CD4-positive, alpha-beta memory T cell (primary cell): ENCODE measurements around the gene CEP170. TPM values are rescaled to one million over a fixed set of nuclear protein-coding genes. Genes with fewer than 3 reads are reported as not detected.
A peak's percentile ranks its signal among the peaks of the same experiment; 100 is the strongest.
"Not testable (repeated sequence)": the region's sequence is repeated elsewhere in the genome, so short reads cannot be mapped to it uniquely, and the experiment has no call there.

Experiments
- CTCF ChIA-PET: fragments of 350-600 bp; sonication (Branson Sonifier 250); formaldehyde crosslinking; loops from one replicate; lab custom pipeline; 2021; ENCODE audit warnings: inconsistent platforms; ENCODE audit not compliant: partially characterized antibody; lab: Charles Lee
- POLR2A ChIA-PET: fragments of 350-600 bp; sonication (Branson Sonifier 250); formaldehyde crosslinking; loops from one replicate; lab custom pipeline; 2021; ENCODE audit not compliant: partially characterized antibody; lab: Charles Lee
- DNase-seq, 5 donors: peaks; one replicate each; pipeline versions ENCODE4 v3.0.0 to v3.0.0-alpha.2; 2020 to 2022; ENCODE audit warnings: mixed read lengths in 1 of 5
- H3K27ac ChIP-seq: one replicate; pipeline ENCODE4 v1.7.0; 2013; ENCODE audit warnings: low read depth, low read length
- H3K27me3 ChIP-seq: 2 replicates; pipeline ENCODE4 v1.7.0; 2013; ENCODE audit warnings: mild to moderate bottlenecking, low read length, moderate library complexity; ENCODE audit not compliant: insufficient read depth
- H3K36me3 ChIP-seq: 2 replicates; pipeline ENCODE4 v1.7.0; 2013; ENCODE audit warnings: mild to moderate bottlenecking, low read length, moderate library complexity; ENCODE audit not compliant: insufficient read depth
- H3K4me1 ChIP-seq: 2 replicates; pipeline ENCODE4 v1.7.0; 2013; ENCODE audit warnings: mild to moderate bottlenecking, low read length, moderate library complexity; ENCODE audit not compliant: insufficient read depth
- H3K4me3 ChIP-seq, 2 donors: one replicate each; pipeline ENCODE4 v1.7.0; 2013; ENCODE audit warnings: low read length in 2 of 2, mild to moderate bottlenecking in 1 of 2
- H3K9me3 ChIP-seq, 2 donors: one replicate each; pipeline ENCODE4 v1.7.0; 2013; ENCODE audit warnings: low read length in 2 of 2, control low read depth in 1 of 2; ENCODE audit not compliant: control insufficient read depth in 1 of 2
- H3K27ac Mint-ChIP-seq, 7 donors: one replicate each; pipeline ENCODE4 v1.8.0; 2020 to 2021; ENCODE audit warnings: mixed read lengths in 7 of 7, mild to moderate bottlenecking in 6 of 7, inconsistent platforms in 3 of 7, moderate library complexity in 3 of 7
- H3K27me3 Mint-ChIP-seq, 2 donors: one replicate each; pipeline ENCODE4 v1.8.0; 2020 to 2021; ENCODE audit warnings: mixed read lengths in 2 of 2
- H3K36me3 Mint-ChIP-seq, 2 donors: one replicate each; pipeline ENCODE4 v1.8.0; 2020 to 2021; ENCODE audit warnings: mixed read lengths in 2 of 2, inconsistent platforms in 1 of 2, mild to moderate bottlenecking in 1 of 2
- H3K4me1 Mint-ChIP-seq, 4 donors: one replicate each; pipeline ENCODE4 v1.8.0; 2020 to 2021; ENCODE audit warnings: mixed read lengths in 4 of 4, mild to moderate bottlenecking in 1 of 4
- H3K4me3 Mint-ChIP-seq, 8 donors: one replicate each; pipeline ENCODE4 v1.8.0; 2020 to 2021; ENCODE audit warnings: mixed read lengths in 8 of 8, mild to moderate bottlenecking in 7 of 8, moderate library complexity in 6 of 8, inconsistent platforms in 3 of 8
- H3K9me3 Mint-ChIP-seq, 8 donors: one replicate each; pipeline ENCODE4 v1.8.0; 2020 to 2021; ENCODE audit warnings: mixed read lengths in 8 of 8, mild to moderate bottlenecking in 5 of 8, inconsistent platforms in 3 of 8, moderate library complexity in 1 of 8
- intact Hi-C: fragments of 100-400 bp; cut with micrococcal nuclease; formaldehyde crosslinking; loops from one replicate; pipeline ENCODE4 v1.15.1; 2023
- polyA plus RNA-seq, 2 donors: library from polyadenylated mRNA; unstranded; fragments of 300-500 nt; fragmentation: Illumina TruSeq; gene quantifications; one replicate each; pipeline ENCODE4 v1.2.3, GENCODE V29; 2021
- total RNA-seq, 2 experiments: library from RNA; stranded (reverse); gene quantifications; one replicate each; pipeline ENCODE4 v1.2.3, GENCODE V29; 2021

CEP170 gene
- total and polyA plus RNA-seq, 4 experiments from 2014 or later, result 3.9 to 40.7 (median 23.6) TPM

DNA sequence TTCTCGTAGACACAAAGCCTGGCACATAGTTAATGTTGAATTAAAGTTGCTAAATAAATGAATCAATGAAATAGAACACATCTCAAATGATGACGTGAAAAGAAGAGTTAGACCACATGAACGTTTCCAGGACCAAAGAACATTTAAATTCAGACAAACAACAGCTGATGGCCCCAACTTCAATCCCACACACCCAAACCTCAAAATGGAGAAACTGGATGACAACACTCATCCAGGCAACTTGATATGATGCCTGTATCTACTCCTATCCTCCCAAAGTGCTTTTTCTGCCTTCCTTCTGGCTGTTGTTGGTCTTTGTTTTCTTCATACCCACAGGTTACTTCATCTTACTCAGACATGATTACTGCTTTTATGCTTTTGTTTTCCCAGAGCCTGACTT lies 71.9 kb downstream of the CEP170 start:
- H3K36me3 ChIP-seq, H3K4me3 ChIP-seq, H3K9me3 ChIP-seq, H3K27me3 ChIP-seq, POLR2A ChIA-PET, H3K27ac Mint-ChIP-seq, H3K4me3 Mint-ChIP-seq, H3K4me1 ChIP-seq, CTCF ChIA-PET, H3K27me3 Mint-ChIP-seq, intact Hi-C loops, H3K9me3 Mint-ChIP-seq, DNase-seq, H3K27ac ChIP-seq: not testable (repeated sequence)
- H3K4me1 Mint-ChIP-seq, result peaks cover 0 to 15% (median 9%) of the 10 kb centered on the region in 4 donors
- peaks cover 23 to 42% of the 10 kb centered on the region in 2 donors for H3K36me3 Mint-ChIP-seq

GRCh38 chr1:243179720-243180119 lies 75.4 kb downstream of the CEP170 start:
- H3K27ac ChIP-seq, result no peak overlapping the region
- H3K4me3 Mint-ChIP-seq, result peak overlapping the region in 3 of 8 donors; percentile 2 to 18 (median 4)
- peaks cover 10 to 17% of the 10 kb centered on the region in 2 donors for H3K36me3 Mint-ChIP-seq
- ChIA-PET POLR2A (no interaction called here), CTCF (no interaction called here)
- no peak overlapping the region for H3K4me3 ChIP-seq
- no peaks in the 10 kb centered on the region for H3K27me3 ChIP-seq
- intact Hi-C loops, result no loop called here
- peaks cover 0 to 15% (median 9%) of the 10 kb centered on the region in 4 donors for H3K4me1 Mint-ChIP-seq
- no peaks in the 10 kb centered on the region for H3K27me3 Mint-ChIP-seq
- no peaks in the 10 kb centered on the region for H3K9me3 Mint-ChIP-seq
- H3K36me3 ChIP-seq, result no peaks in the 10 kb centered on the region
- no peaks in the 10 kb centered on the region for H3K4me1 ChIP-seq
- peak in 4 of 5 donors; percentile 9 to 55 (median 28) for DNase-seq
- peak overlapping the region in 2 of 7 donors; percentile 6 to 82 for H3K27ac Mint-ChIP-seq
- H3K9me3 ChIP-seq, result no peaks in the 10 kb centered on the region

GRCh38 chr1:243177792-243178191 lies 77.3 kb downstream of the CEP170 start:
- POLR2A ChIA-PET, H3K27me3 Mint-ChIP-seq, H3K27ac Mint-ChIP-seq, H3K4me3 ChIP-seq, H3K4me1 ChIP-seq, H3K27me3 ChIP-seq, intact Hi-C loops, CTCF ChIA-PET, H3K9me3 Mint-ChIP-seq, H3K27ac ChIP-seq, H3K9me3 ChIP-seq, DNase-seq, H3K4me3 Mint-ChIP-seq, H3K36me3 ChIP-seq: not testable (repeated sequence)
- Mint-ChIP-seq H3K36me3 (peaks cover 8 to 12% of the 10 kb centered on the region in 2 donors), H3K4me1 (peaks cover 0 to 15% (median 9%) of the 10 kb centered on the region in 4 donors)

DNA sequence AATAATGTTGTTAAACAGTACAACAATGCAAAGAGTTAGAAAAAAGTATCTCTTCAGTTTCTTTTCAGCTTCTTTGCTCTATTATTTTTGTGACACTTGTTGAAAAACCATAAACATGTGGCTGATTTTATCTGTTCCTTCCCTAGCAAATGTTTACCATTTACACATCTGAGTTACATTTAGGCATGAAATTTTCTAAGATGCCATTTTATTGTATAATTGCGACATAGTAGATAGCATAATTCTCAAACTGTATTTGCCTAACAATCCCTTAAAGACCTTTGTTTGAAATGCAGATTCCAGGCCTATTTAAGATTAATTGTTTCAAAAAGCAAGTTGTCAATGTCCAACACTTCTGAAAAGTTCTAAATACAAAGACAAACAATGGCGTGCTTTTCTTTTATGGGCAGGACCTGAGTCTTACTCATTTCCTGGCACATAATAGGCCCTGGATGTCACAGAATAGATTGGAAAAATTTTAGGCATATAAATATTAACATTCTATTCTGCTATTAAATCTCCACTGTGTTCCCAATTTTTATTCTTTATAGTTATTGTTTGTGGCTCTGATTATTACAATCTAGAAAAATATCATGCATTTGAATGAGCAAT lies 81.2 kb downstream of the CEP170 start:
- H3K36me3 ChIP-seq, H3K27me3 ChIP-seq, H3K36me3 Mint-ChIP-seq, H3K4me1 Mint-ChIP-seq, intact Hi-C loops, H3K27me3 Mint-ChIP-seq, H3K27ac ChIP-seq, POLR2A ChIA-PET, H3K27ac Mint-ChIP-seq, H3K4me3 ChIP-seq, H3K9me3 Mint-ChIP-seq, H3K4me3 Mint-ChIP-seq, H3K4me1 ChIP-seq, H3K9me3 ChIP-seq, CTCF ChIA-PET, DNase-seq: not testable (repeated sequence)

DNA sequence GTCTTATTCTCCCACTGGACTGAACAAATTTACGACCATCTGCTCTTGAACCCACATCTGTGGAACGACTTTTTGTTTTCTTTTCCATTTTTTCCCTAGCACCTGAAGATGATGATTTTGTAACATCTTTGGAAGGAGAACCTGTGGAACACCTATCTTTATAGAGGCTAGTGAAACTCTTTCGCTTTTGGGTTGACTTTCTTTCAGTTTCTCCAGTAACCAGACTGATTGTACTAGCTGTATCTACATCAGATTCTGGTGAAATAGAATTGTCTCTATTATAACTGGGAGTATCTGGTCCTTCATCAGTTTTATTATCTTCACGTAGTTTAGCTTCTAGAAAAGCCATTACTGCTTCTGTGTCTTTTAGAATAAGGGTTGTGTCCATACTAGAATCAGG lies 90.2 kb downstream of the CEP170 start:
- H3K4me1 ChIP-seq, H3K27me3 Mint-ChIP-seq, H3K4me3 ChIP-seq, H3K9me3 Mint-ChIP-seq, H3K27me3 ChIP-seq, H3K4me1 Mint-ChIP-seq, H3K9me3 ChIP-seq, H3K27ac Mint-ChIP-seq, H3K4me3 Mint-ChIP-seq, DNase-seq, H3K36me3 ChIP-seq, intact Hi-C loops, POLR2A ChIA-PET, CTCF ChIA-PET, H3K27ac ChIP-seq: not testable (repeated sequence)
- peaks cover 16 to 21% of the 10 kb centered on the region in 2 donors for H3K36me3 Mint-ChIP-seq

DNA sequence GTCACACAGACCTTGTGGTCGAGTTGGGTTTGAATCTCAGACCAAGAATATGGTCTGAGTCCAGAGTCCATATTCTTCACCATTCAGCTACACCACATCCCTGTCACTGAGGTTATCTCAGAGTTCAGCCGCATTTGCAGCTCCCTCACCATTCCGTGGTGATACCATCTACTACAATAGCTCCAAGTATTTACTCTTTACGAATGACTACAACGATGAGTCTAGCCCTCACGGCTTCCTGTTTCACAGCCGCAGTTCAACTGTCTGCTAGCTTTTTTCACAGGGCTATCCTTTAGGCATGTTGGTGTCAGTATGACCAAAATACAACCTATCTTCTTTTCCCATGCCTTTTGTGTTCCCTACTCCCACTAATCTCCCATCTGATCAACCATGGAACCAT lies 104.2 kb downstream of the CEP170 start:
- CTCF ChIA-PET, H3K27ac ChIP-seq, intact Hi-C loops, H3K27me3 ChIP-seq, POLR2A ChIA-PET, H3K4me3 ChIP-seq, H3K4me3 Mint-ChIP-seq, H3K9me3 Mint-ChIP-seq, H3K4me1 Mint-ChIP-seq, H3K27ac Mint-ChIP-seq, H3K4me1 ChIP-seq, DNase-seq, H3K9me3 ChIP-seq, H3K36me3 ChIP-seq, H3K27me3 Mint-ChIP-seq: not testable (repeated sequence)
- H3K36me3 Mint-ChIP-seq, result peaks cover 19 to 32% of the 10 kb centered on the region in 2 donors

GRCh38 chr1:243149120-243149519 lies 106.0 kb downstream of the CEP170 start:
- intact Hi-C loops, H3K27me3 Mint-ChIP-seq, H3K27ac Mint-ChIP-seq, H3K36me3 ChIP-seq, CTCF ChIA-PET, H3K4me3 Mint-ChIP-seq, H3K4me3 ChIP-seq, DNase-seq, POLR2A ChIA-PET, H3K9me3 ChIP-seq, H3K27me3 ChIP-seq, H3K4me1 Mint-ChIP-seq, H3K27ac ChIP-seq, H3K9me3 Mint-ChIP-seq, H3K4me1 ChIP-seq: not testable (repeated sequence)
- H3K36me3 Mint-ChIP-seq, result peaks cover 12 to 18% of the 10 kb centered on the region in 2 donors

DNA sequence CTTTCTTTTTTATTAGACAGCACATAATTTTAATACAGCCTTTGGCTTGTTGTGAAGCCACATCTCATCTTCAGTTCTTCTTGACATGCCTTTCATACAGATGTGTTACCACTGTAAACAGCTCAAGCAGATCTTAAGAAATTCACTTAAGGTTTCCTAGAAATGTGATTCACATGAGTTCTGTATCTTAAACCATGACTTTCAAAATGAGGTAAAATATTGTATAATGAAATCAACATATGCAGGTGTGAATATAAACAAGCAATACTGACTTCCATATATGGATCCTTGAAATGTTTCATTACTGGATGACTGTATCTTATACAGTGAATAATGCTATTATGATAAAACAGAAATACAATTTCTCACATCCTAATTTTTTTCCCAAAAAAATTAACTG lies 107.7 kb downstream of the CEP170 start:
- CTCF ChIA-PET, H3K27ac ChIP-seq, H3K9me3 Mint-ChIP-seq, H3K27me3 Mint-ChIP-seq, DNase-seq, POLR2A ChIA-PET, H3K4me3 ChIP-seq, H3K27me3 ChIP-seq, H3K36me3 ChIP-seq, H3K4me1 ChIP-seq, H3K27ac Mint-ChIP-seq, H3K9me3 ChIP-seq, H3K4me1 Mint-ChIP-seq, H3K4me3 Mint-ChIP-seq, intact Hi-C loops: not testable (repeated sequence)
- H3K36me3 Mint-ChIP-seq, result peaks cover 14 to 15% of the 10 kb centered on the region in 2 donors
